WTC11 (cell line): ENCODE data around the gene CDK18. TPM values are rescaled to one million over a fixed set of nuclear protein-coding genes. Genes with fewer than 3 reads are reported as not detected.

ENCODE experiments used
- ATAC-seq: fragments of 200-7000 bp; cut with Tn5 transposase; 2 replicates; pipeline ENCODE4 v1.10.0; 2021; ENCODE audit warnings: mild to moderate bottlenecking, moderate library complexity
- CTCF ChIA-PET: fragments of 300-600 bp; sonication (Branson Sonifier 250); formaldehyde crosslinking; loops from one replicate; lab custom pipeline; 2021; ENCODE audit warnings: antibody characterized with exemption; lab: Charles Lee
- POLR2A ChIA-PET: fragments of 350-600 bp; sonication (Branson Sonifier 250); formaldehyde crosslinking; loops from one replicate; lab custom pipeline; 2021; ENCODE audit warnings: antibody characterized with exemption; lab: Charles Lee
- DNase-seq: peaks from one replicate; pipeline ENCODE4 v3.0.0; 2021; ENCODE audit warnings: low spot score
- H3K27ac Mint-ChIP-seq: 2 replicates; pipeline ENCODE4 v1.8.0; 2021; ENCODE audit warnings: mixed read lengths
- H3K27me3 Mint-ChIP-seq: 2 replicates; pipeline ENCODE4 v1.8.0; 2021; ENCODE audit warnings: low read depth, mild to moderate bottlenecking, moderate library complexity, mixed read lengths
- H3K36me3 Mint-ChIP-seq: 2 replicates; pipeline ENCODE4 v1.8.0; 2021; ENCODE audit warnings: mixed read lengths
- H3K4me1 Mint-ChIP-seq: 2 replicates; pipeline ENCODE4 v1.8.0; 2022; ENCODE audit warnings: mixed read lengths
- H3K4me3 Mint-ChIP-seq: 2 replicates; pipeline ENCODE4 v1.8.0; 2021; ENCODE audit warnings: mild to moderate bottlenecking, moderate library complexity, mixed read lengths
- H3K9me3 Mint-ChIP-seq: 2 replicates; pipeline ENCODE4 v1.8.0; 2021; ENCODE audit warnings: mixed read lengths
- AFF4 ChIP-seq: sonication (generic); formaldehyde crosslinking; IDR thresholded peaks from 2 replicates; pipeline ENCODE4 v1.8.1; 2023; ENCODE audit warnings: mild to moderate bottlenecking, missing genetic modification reagents, borderline replicate concordance
- ARID4B ChIP-seq: sonication (generic); formaldehyde crosslinking; IDR thresholded peaks from 2 replicates; pipeline ENCODE4 v1.8.0; 2023; ENCODE audit warnings: missing genetic modification reagents, mild to moderate bottlenecking, borderline replicate concordance
- ATF2 ChIP-seq: sonication (generic); formaldehyde crosslinking; IDR thresholded peaks from 2 replicates; pipeline ENCODE4 v1.8.1; 2022; ENCODE audit warnings: low read depth, missing genetic modification reagents, borderline replicate concordance
- CBFB ChIP-seq: sonication (generic); formaldehyde crosslinking; IDR thresholded peaks from 2 replicates; pipeline ENCODE4 v1.8.1; 2022; ENCODE audit warnings: mild to moderate bottlenecking, low read depth, missing genetic modification reagents
- E2F4 ChIP-seq: sonication (generic); formaldehyde crosslinking; IDR thresholded peaks from 2 replicates; pipeline ENCODE4 v1.8.1; 2022; ENCODE audit warnings: low read depth, mild to moderate bottlenecking, moderate library complexity, missing genetic modification reagents, borderline replicate concordance
- GRHL2 ChIP-seq: fragments of 250-450 bp; sonication (Bioruptor Pico); IDR thresholded peaks from 2 replicates; pipeline ENCODE4 v1.8.0; 2022; ENCODE audit warnings: mild to moderate bottlenecking, moderate library complexity; ENCODE audit not compliant: insufficient replicate concordance, severe bottlenecking
- IRF1 ChIP-seq: sonication (generic); formaldehyde crosslinking; IDR thresholded peaks from 2 replicates; pipeline ENCODE4 v1.8.0; 2023; ENCODE audit warnings: missing genetic modification reagents
- NFYB ChIP-seq: sonication (generic); formaldehyde crosslinking; conservative IDR thresholded peaks from 2 replicates; pipeline ENCODE4 v1.8.0; 2022; ENCODE audit warnings: low read depth, missing genetic modification reagents
- USF2 ChIP-seq: sonication (generic); formaldehyde crosslinking; IDR thresholded peaks from 2 replicates; pipeline ENCODE4 v1.8.1; 2023; ENCODE audit warnings: mild to moderate bottlenecking, missing genetic modification reagents, moderate library complexity
- ZMAT4 ChIP-seq: fragments of 250-450 bp; sonication (Bioruptor Pico); IDR thresholded peaks from 2 replicates; pipeline ENCODE4 v1.9.0; 2021; ENCODE audit warnings: mild to moderate bottlenecking
- ZNF425 ChIP-seq: fragments of 250-450 bp; sonication (Bioruptor Pico); conservative IDR thresholded peaks from 2 replicates; pipeline ENCODE4 v1.9.0; 2021; ENCODE audit warnings: mild to moderate bottlenecking
- ZNF532 ChIP-seq: fragments of 250-450 bp; sonication (Bioruptor Pico); IDR thresholded peaks from 2 replicates; pipeline ENCODE4 v1.9.0; 2021; ENCODE audit warnings: mild to moderate bottlenecking, borderline replicate concordance
- ZNF671 ChIP-seq: fragments of 250-450 bp; sonication (Bioruptor Pico); IDR thresholded peaks from 2 replicates; pipeline ENCODE4 v1.8.0; 2021; ENCODE audit warnings: mild to moderate bottlenecking
- total RNA-seq: library from RNA; stranded (reverse); gene quantifications from 3 replicates; pipeline ENCODE4 v1.2.3, GENCODE V29; 2021

CDK18 gene
- total RNA-seq, 1 experiment from 2014 or later = 71.9 TPM

- H3K9me3 Mint-ChIP-seq = no peaks in the 10 kb centered on the region
- peaks cover 8% of the 10 kb centered on the region; the same call in 1 of the 2 replicates for H3K27me3 Mint-ChIP-seq
- ChIA-PET POLR2A (no interaction called here), CTCF (interaction anchor here (0.6 to 3.6 kb wide), 11 partner anchors 9 to 398 kb away, joined by 3 to 36 read pairs (median 5); partner anchors contain the start of gene ELK4)
- DNase-seq = no peak
- H3K27ac Mint-ChIP-seq = no peak overlapping the region
- no peaks in the 10 kb centered on the region for H3K36me3 Mint-ChIP-seq
- TF ChIP-seq ZNF671 = no peak
- TF ChIP-seq AFF4 (CRISPR knock-in tag) = no peak
- TF ChIP-seq ZNF425 = no peak
- TF ChIP-seq ZNF532 (CRISPR knock-in tag) = no peak
- TF ChIP-seq USF2 (CRISPR knock-in tag) = no peak
- no peak for TF ChIP-seq ZMAT4 (CRISPR knock-in tag)
- no peak for TF ChIP-seq ATF2 (CRISPR knock-in tag)
- TF ChIP-seq ARID4B (CRISPR knock-in tag) = no peak
- TF ChIP-seq IRF1 (CRISPR knock-in tag) = no peak
- TF ChIP-seq CBFB (CRISPR knock-in tag) = no peak
- TF ChIP-seq NFYB (CRISPR knock-in tag) = no peak
- no peak for TF ChIP-seq E2F4 (CRISPR knock-in tag)
- no peak for TF ChIP-seq GRHL2 (CRISPR knock-in tag)
- no peak overlapping the region for H3K4me3 Mint-ChIP-seq
- ATAC-seq = no peak
- peaks cover 12% of the 10 kb centered on the region for H3K4me1 Mint-ChIP-seq
Observed at GRCh38 chr1:205579711-205580110, 75.2 kb downstream of the CDK18 start.
